HG03442 (cell line): ENCODE results near the gene MZF1.

Source experiments
- ATAC-seq: cut with Tn5 transposase; IDR thresholded peaks from one replicate; pipeline ENCODE4 v1.9.1; 2021; ENCODE audit warnings: mild to moderate bottlenecking, moderate library complexity; ENCODE audit not compliant: unreplicated experiment

The MZF1 gene

DNA sequence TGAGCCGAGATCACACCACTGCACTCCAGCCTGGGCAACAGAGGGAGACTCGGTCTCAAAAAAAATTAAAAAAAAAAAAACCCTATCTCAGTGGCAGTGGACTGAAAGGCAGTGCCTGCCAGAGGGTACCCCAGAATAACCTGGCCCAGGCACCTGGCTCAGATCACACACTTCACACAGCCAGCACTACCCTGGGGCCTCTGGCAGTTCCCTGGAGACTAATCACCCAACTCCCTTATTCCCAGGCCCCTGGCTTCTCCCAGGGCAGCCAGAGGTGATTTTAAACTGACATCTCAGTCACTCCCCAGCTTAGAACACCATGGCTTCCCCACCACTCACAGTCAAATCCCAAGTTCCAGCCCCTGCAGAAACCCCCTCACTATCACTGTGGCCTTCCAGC is 57.9 kb downstream of the MZF1 start:
- no peak for ATAC-seq

DNA sequence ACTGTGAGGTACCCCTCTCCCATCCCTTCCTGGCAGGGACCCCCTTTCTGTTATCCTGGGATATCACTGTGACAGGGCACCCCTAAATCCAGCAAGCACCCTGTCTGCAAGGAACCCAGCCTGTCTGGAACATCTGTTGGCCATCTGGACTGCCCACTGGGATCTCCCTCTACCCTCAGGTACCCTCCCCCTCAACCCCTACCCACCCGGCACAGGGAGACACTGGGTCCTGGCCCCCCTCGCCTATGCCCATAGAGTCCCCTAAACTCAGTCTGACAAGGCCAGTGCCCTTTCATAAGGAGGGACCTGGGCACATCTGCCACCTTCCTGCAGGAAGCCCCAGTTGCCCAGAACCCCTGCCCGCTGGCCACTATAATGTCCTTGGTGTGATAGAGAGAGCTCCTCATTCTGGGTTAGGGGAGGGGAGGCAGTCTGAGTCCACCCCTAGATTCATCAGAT is 58.5 kb downstream of the MZF1 start:
- no peak for ATAC-seq

DNA sequence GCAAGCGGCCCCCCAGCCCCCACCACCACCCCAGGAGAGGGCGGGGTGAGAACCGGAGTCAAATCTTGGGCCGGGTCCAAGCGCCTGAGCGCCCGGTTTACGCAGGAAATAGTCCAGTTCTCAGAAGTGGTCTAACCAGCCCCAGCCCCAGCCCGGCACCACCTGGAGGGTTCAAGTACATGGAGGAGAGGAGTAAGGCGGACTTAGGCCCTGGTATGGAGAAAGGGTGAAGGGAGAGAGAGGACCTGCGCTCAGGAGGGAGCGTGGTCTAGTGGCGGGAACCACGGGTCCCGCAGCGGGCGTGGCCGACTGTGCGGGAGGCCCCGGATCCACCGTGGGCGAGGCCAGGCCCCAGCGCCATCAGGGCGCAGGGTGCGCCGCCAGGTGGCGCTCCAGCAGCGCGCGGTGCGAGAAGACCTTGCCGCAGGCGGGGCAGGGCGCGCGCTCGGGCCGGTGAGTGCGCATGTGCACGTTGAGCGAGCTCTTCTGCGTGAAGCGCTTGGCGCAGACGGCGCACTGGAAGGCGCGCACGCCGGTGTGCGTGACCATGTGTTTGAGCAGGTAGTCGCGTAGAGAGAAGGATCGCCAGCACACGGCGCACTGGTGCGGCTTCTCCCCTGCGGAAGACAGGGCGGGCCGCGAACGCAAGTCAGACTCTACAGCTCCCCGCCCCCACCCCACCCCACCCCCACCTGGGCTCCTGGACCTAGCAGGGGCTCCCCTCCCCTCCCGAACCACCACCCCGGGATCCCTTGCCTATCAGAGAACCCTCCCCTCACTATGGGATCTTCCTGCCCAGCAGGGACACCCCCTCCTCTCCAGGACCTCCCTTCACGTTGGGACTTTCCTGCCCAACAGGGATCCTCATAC is 59.2 kb downstream of the MZF1 start:
- peak; percentile 66 for ATAC-seq

DNA sequence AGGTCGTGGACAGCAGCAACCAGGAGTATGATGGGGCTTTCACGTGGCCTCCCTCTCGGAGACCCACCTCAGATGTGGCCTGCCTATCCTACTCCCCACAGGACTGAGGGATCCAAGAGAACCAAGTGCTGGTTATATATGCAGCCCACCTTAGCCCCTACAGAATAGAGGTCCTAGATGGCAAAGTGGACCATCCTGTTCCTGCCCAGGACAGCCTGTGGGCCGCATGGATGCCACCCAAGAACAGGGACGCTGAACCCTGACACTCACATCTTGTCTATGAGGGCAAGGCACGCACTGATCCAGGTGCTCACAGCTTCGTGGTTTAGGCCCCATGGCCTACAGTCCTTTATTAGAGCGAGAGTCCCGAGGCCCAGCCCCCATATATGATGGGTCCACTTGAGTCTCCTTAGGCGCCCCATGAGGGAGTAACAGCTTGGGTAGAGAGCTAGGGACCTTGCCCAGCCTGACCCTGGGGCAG is 59.9 kb downstream of the MZF1 start:
- ATAC-seq: no peak
